A673 (cell line): ENCODE results near the gene SLC25A39.

Source experiments
- EZH2 ChIP-seq: fragments of 200-600 bp; sonication (generic); IDR thresholded peaks from 2 replicates; pipeline ENCODE4 v1.6.1; 2017; ENCODE audit warnings: borderline replicate concordance, low read depth, mild to moderate bottlenecking, mixed read lengths, antibody characterized with exemption, low read length; ENCODE audit not compliant: poor library complexity, severe bottlenecking
- TF ChIP-seq, protein P1 (sequence below): fragments of 300-800, 200-600 bp; sonication (generic); conservative IDR thresholded peaks from 2 replicates; pipeline ENCODE4 v1.5.1; 2017; ENCODE audit warnings: low read depth, mild to moderate bottlenecking, antibody characterized with exemption, low read length, moderate library complexity, mixed read lengths

DNA sequence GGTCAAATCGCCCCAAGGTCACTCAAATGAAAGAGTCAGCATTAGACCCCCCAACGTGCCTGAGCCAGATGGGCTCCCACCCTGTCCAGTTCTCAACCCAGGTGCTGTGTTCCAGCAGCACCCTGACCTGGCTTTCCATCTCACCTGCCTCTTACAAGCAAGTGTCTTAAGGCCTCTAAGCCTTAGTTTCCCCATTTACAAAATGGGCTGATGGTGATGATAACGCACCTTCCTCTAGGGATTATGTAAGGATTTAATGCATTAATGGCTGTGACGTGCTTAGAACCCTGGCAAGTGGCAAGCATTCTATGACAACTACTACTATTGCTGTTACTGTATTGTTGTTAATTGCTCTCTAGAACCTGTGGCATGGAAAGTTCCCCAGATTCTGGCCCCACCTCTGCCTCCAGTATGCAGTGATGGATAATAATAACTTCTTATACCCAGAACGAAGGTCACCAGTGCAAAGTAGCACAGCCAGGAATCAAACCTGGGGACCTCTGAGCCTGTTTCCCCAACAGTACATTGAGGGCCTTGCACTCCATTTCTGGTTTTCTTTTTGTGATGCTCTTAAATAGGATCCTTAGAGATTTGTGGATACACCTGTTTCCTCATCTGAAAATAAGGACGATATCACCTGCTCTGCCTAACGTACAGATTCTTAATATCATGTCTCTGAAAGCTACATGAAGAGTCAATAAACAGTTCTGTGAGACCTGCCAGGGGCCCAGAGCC, 3.3 kb upstream of the SLC25A39 start:
- TF ChIP-seq, protein P1, sequence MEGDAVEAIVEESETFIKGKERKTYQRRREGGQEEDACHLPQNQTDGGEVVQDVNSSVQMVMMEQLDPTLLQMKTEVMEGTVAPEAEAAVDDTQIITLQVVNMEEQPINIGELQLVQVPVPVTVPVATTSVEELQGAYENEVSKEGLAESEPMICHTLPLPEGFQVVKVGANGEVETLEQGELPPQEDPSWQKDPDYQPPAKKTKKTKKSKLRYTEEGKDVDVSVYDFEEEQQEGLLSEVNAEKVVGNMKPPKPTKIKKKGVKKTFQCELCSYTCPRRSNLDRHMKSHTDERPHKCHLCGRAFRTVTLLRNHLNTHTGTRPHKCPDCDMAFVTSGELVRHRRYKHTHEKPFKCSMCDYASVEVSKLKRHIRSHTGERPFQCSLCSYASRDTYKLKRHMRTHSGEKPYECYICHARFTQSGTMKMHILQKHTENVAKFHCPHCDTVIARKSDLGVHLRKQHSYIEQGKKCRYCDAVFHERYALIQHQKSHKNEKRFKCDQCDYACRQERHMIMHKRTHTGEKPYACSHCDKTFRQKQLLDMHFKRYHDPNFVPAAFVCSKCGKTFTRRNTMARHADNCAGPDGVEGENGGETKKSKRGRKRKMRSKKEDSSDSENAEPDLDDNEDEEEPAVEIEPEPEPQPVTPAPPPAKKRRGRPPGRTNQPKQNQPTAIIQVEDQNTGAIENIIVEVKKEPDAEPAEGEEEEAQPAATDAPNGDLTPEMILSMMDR = no peak
- TF ChIP-seq EZH2 = no peak
